GM18508 (cell line): ENCODE results near the gene LBHD2.
"Not testable (repeated sequence)": the region's sequence is repeated elsewhere in the genome, so short reads cannot be mapped to it uniquely, and the experiment has no call there.

Experiments
- ATAC-seq: cut with Tn5 transposase; IDR thresholded peaks from one replicate; pipeline ENCODE4 v1.9.1; 2021; ENCODE audit warnings: moderate number of reproducible peaks; ENCODE audit not compliant: insufficient read depth, unreplicated experiment

LBHD2 gene

DNA sequence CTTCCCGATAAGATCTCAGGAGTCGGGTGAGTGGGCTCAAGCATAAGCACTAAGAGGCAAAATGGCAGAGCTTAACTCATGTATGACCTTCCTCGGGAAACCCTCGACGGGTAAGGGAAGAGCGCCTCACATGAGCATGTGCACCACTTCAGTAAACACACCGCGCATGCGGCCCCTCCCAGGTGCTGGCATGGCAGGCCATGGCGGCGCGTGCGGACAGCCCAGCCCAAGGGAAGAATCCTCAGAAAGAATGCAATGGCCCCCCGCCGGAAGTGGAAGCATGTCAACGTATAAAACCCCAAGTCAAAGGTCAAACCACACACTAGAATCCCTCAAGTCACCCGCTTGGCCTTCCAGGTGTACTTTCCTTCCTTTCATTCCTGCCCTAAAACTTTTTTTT lies 32.6 kb downstream of the LBHD2 start:
- ATAC-seq, result no peak

DNA sequence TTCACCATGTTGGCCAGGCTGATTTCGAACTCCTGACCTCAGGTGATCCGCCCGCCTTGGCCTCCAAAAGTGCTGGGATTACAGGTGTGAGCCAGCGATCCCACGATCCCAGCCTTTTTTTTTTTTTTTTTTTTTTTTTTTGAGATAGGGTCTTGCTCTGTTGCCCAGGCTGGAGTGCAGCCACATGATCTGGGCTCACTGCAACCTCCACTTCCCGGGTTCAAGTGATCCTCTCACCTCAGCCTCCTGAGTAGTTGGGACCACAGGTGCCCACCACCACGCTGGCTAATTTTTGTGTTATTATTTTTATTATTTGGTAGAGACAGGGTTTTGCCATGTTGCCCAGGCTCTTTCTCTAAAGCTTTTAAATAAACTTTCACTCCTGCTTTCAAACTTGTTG lies 33.5 kb downstream of the LBHD2 start:
- not testable (repeated sequence) for ATAC-seq

GRCh38 chr14:103118018-103118662 lies 34.1 kb downstream of the LBHD2 start:
- ATAC-seq, result no peak

GRCh38 chr14:103118663-103119404 lies 34.8 kb downstream of the LBHD2 start:
- ATAC-seq, result no peak

DNA sequence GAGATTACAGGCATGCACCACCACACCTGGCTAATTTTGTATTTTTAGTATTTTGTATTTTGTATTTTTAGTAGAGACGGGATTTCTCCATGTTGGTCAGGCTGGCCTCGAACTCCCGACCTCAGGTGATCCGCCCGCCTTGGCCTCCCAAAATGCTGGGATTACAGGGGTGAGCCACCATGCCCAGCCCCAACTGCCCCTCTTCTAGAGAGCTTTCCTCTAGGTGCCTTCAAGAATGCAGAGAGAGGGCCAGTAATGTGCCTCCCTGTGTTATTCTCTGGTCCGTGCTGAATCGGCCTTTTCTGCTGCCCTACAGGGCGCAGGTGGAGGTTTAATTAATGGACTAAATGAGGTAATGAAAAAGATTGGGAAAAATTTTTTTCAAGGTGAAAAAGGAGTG lies 35.5 kb downstream of the LBHD2 start:
- ATAC-seq, result not testable (repeated sequence)

GRCh38 chr14:103121121-103121845 lies 37.3 kb downstream of the LBHD2 start:
- no peak for ATAC-seq

DNA sequence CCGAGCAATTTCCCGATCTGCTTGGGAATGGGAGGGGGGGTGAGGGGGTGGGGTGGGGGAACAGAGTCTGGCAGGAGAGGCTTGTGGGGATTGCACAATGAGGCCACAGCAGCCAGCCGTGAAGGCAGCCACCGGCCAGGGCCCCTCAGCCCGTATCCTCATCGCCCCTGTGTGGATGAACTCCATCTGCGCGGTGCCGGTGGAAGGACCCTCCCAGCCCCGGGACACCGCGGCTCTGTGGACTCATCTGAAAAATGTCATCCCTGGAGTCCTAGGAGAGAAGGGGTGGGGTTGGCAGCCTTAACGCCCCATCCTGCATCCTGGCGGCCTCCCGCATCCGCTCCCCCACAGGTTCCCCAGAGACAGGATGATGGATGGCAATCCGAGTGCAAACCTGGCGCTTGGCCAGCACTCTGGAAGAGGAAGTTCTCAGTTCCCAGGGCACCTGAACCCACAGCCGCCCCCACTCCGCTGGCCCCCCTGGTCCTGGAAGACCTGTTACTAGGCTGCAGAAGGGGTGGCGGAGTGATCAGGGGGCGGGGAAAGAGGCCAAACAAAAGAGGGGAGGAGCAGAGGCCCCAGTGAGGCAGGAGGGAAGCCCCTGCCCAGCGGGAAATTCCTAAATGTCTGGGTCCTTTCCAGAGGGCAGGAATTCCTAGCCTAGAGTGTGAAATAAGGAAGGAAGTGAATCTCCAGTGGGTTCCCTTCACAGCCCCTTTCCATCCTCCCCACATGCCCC lies 38.0 kb downstream of the LBHD2 start:
- ATAC-seq, result no peak

DNA sequence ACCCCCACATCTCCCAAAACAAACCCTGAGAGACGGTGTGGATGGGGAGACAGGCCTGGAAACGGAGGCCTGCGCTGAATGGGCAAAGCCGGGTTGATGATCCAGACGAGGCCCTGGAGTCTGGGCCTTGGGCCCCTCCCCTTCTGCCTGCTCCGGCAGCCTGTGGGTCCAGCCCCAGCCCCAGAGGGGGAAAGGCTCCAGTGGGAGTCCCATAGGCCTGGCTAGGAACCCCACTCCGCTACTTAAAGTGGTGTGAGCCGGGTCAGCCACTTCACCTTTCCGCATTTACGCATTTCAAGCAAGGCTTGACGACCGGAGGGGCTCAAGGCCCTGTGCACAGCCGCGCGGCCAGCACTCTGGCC lies 38.6 kb downstream of the LBHD2 start:
- ATAC-seq, result no peak

DNA sequence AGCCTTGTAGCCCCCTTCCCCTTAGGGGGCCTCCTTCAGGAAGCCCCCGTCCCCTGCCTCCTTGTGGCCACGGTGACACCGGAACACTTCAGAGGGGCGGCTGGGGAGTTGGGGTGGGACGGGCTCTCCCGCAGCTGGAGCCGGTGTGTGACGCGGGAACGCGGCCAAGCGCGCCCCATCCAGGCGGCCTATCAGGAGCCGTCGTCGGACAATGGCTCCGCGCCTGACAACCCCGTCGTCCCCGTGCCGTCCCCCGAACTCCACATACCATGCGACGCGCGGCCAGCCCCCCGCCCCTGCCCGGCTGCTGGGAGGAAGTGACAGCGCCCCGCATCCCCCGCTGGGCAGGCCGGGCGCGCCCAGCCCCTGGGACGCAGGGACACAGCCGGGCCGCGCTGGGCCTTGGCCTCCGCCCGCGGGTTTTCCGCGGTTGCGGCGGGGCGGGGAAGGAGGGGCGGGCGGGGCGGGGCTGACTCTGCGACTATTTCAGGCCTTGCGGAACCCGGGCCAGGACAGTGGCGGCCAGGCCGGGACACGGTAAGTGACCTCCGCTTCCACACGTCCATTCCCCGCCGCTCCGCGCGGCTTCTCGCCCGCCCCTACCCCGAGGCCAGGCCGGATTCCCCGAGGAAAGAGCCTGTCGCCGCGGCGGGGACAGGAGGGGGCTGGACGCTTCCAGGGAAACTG lies 39.1 kb downstream of the LBHD2 start, which contains the start of gene TNFAIP2:
Gene TNFAIP2, plus strand, starts transcription at position 515 of the 687 bp plus-strand sequence. CDS start 2,997 bp downstream, outside the sequence.
- no peak for ATAC-seq

GRCh38 chr14:103123634-103124500 lies 39.9 kb downstream of the LBHD2 start:
- ATAC-seq, result no peak

- ATAC-seq, result no peak
Measured at GRCh38 chr14:103124501-103125001, 40.5 kb downstream of the LBHD2 start.

DNA sequence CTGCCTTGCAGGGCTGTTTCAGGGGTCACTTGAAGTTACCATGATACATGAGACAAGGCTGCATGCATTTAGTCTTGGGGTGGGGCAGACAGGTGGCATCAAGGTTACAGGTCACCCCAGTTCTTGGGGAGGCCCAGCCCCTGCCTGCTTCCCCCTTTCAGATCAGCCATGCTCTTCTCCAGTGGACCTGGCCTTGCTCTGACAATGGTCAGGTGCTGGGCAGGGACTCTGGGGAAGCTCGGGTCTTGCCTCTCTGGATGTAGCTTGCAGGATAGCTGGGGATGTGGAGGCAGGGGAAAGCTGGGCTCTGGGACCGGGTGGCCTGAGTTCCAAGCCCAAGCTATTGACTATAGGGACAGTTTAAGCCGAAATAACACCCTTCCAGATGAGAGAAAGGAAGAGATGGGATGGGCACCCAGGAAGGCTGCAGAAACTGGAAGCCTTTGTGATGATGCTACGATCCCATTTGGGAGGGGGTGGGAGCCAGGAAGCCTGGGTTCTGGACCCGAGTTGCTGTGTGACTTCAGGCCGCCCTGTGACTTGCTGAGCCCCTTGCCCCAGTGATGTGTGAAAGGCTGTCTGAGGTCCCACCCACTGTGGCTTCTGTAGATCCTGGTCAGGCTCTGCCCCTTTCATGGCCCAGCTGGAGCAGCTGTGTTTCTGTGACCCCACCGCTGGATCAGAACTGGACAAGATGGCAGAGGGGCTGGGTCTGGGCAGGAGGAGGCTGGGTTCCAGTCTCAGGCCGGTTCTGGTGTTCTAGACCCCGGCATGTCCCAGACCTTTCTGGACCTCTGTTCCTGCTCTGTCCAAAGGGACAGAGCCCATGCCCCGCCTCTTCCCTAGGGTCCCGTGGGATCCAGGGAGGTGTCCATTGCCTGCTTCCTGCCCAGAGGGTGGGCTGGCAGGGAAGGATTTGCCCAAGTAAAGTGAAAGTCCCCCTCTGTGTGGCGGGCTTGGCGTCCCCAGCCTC lies 41.4 kb downstream of the LBHD2 start:
- ATAC-seq, result no peak

DNA sequence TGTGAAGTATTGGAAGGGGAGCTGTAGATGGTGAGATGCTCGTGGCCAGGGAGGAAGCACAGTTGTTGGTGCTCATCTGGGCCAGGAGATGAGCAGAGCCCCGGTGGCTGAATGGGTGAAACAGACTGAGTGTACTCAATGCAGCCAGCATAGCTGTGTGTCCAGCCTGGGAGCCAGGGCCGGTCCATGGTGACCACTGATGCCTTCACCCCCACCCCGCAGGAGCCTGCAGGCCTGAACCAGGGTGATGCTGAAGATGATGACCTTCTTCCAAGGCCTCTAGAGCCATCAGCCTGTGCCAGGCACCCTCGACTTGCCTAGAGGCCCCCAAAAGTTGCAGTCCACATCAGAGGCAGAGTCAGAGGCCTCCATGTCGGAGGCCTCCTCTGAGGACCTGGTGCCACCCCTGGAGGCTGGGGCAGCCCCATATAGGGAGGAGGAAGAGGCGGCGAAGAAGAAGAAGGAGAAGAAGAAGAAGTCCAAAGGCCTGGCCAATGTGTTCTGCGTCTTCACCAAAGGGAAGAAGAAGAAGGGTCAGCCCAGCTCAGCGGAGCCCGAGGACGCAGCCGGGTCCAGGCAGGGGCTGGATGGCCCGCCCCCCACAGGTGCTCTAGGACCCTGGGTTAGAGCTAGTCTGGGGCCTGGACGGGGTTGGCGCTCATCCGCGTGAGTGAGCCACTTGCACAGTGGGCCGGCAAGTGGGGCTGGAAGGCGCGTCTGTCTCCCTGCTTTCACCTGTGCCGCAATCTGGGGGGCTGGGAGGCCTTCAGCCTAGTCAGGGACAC lies 42.3 kb downstream of the LBHD2 start:
- ATAC-seq, result no peak

DNA sequence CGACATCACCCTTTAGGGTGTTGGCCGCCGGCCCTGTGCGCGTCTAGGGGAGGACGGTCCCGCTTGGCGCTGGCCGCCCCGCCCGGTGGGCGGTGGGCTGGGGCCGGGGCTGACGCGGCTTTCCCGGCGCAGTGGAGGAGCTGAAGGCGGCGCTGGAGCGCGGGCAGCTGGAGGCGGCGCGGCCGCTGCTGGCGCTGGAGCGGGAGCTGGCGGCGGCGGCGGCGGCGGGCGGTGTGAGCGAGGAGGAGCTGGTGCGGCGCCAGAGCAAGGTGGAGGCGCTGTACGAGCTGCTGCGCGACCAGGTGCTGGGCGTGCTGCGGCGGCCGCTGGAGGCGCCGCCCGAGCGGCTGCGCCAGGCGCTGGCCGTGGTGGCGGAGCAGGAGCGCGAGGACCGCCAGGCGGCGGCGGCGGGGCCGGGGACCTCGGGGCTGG lies 42.9 kb downstream of the LBHD2 start:
- no peak for ATAC-seq

- ATAC-seq, result no peak
Measured at GRCh38 chr14:103127356-103127755, 43.3 kb downstream of the LBHD2 start.

DNA sequence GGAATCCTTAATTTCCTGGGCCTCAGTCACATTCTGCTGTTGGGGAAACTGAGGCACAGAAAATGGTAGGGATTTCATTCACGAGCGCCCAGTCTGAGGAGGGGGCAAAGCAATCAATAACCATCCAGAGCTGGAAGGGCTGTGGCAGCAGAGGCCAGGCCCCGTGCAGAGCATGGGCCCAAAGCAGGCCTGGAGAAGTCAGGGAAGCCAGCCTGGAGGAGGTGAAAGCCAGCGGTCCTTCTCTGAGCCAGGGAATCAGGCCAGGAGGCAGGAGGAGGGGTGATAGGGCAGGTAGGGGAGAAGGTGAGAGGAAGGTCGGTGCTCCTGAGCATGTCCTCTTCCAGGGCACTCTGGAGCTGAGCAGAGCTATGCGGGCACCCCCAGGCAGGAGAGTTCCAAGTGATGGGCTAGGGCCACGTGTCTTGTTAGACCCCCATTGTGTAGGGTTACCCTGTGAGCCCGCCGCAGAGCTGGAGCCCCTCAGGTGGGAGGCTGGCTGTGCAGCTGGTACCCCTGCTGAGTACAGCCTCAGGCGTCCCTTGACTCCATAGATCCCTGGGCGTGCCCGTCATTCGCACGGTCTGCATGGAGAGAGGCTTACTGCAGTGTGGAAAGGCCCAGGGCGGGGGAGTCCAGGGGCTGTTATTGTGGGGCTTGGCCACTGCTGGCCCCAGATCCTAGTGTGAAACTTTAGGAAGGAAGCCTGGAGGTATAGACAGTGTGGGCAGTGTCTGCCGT lies 44.0 kb downstream of the LBHD2 start:
- ATAC-seq, result no peak
